K562 (cell line): ENCODE data around the gene SPI1. TPM values are rescaled to one million over a fixed set of nuclear protein-coding genes. Genes with fewer than 3 reads are reported as not detected.

Source experiments
- ATAC-seq: fragments of 200-7000 bp; cut with Tn5 transposase; 3 replicates; pipeline ENCODE4 v1.9.1; 2020; ENCODE audit warnings: moderate library complexity
- BruUV-seq: library from RNA; stranded (reverse); fragments of 400-500 nt; replicated peaks from 2 replicates; lab custom pipeline; 2021; lab: Mats Ljungman, UMichigan
- CTCF ChIA-PET: fragments of 300-600 bp; formaldehyde crosslinking; extraction: SDS; loops from one replicate; lab custom pipeline; 2021; ENCODE audit warnings: low intra/inter-chr PET ratio; lab: Yijun Ruan, JAX
- POLR2A ChIA-PET: fragments of 300-600, 350-650 bp; sonication (Branson Sonifier 250); formaldehyde crosslinking; extraction: SDS; loops from one replicate; lab custom pipeline; 2021; ENCODE audit warnings: antibody characterized with exemption, inconsistent platforms; lab: Yijun Ruan, JAX
- DNase-seq, 4 experiments: peaks; one replicate each; pipeline versions ENCODE4 v3.0.0 to v3.0.0-alpha.2; 2011 to 2018; ENCODE audit warnings: low spot score in 3 of 4, mixed read lengths in 3 of 4; ENCODE audit errors: extremely low read depth in 1 of 4
- FAIRE-seq: peaks from 2 replicates; lab custom pipeline; 2011; peaks lifted over from hg19 to GRCh38; lab: Jason Lieb, UNC
- H2AFZ ChIP-seq: 2 replicates; pipeline ENCODE4 v1.6.0; 2011; ENCODE audit warnings: low read depth, low read length, control low read depth, inconsistent platforms
- H3K27ac ChIP-seq: fragments of 200-600 bp; 3 replicates; pipeline ENCODE4 v1.8.0; 2011; ENCODE audit warnings: low read depth, mild to moderate bottlenecking, control low read depth, inconsistent platforms, low read length, moderate library complexity, mixed read lengths; ENCODE audit errors: extremely low read depth
- H3K27me3 ChIP-seq, 2 experiments: fragments of 300-600 bp in 1 of 2; 2 replicates in 1 of 2; 3 replicates in 1 of 2; pipeline versions ENCODE4 v1.6.0 to v1.8.0; 2011; ENCODE audit warnings: inconsistent platforms in 2 of 2, low read length in 2 of 2, mild to moderate bottlenecking in 1 of 2, mixed read lengths in 1 of 2, moderate library complexity in 1 of 2; ENCODE audit not compliant: control insufficient read depth in 2 of 2, insufficient read depth in 2 of 2
- H3K36me3 ChIP-seq: fragments of 300-600 bp; 3 replicates; pipeline ENCODE4 v1.8.0; 2011; ENCODE audit warnings: mild to moderate bottlenecking, low read length, inconsistent platforms; ENCODE audit not compliant: control insufficient read depth, insufficient read depth
- H3K4me1 ChIP-seq, 2 experiments: fragments of 200-600 bp in 1 of 2; replicated peaks in 1 of 2; 2 replicates in 1 of 2; 3 replicates in 1 of 2; pipeline versions ENCODE4 v1.5.1 to v1.8.0; 2011; ENCODE audit warnings: inconsistent platforms in 2 of 2, low read length in 2 of 2, mild to moderate bottlenecking in 1 of 2, mixed read lengths in 1 of 2, moderate library complexity in 1 of 2; ENCODE audit not compliant: control insufficient read depth in 2 of 2, insufficient read depth in 2 of 2
- H3K4me2 ChIP-seq: 2 replicates; pipeline ENCODE4 v1.6.1; 2011; ENCODE audit warnings: low read length, control low read depth, inconsistent platforms, mixed read lengths; ENCODE audit not compliant: insufficient read depth
- H3K4me3 ChIP-seq: fragments of 200-600 bp; sonication (generic), shearing (Covaris generic); 2 replicates; pipeline ENCODE4 v1.5.1; 2016; ENCODE audit warnings: control low read depth, inconsistent platforms
- H3K79me2 ChIP-seq: fragments of 200-600 bp; 3 replicates; pipeline ENCODE4 v1.8.0; 2011; ENCODE audit warnings: low read length, inconsistent platforms; ENCODE audit not compliant: control insufficient read depth, insufficient read depth
- H3K9ac ChIP-seq, 2 experiments: 2 replicates each; pipeline versions ENCODE4 v1.6.0 to v1.6.1; 2011; ENCODE audit warnings: low read depth in 2 of 2, low read length in 2 of 2, control low read depth in 1 of 2, inconsistent platforms in 1 of 2, mild to moderate bottlenecking in 1 of 2, mixed read lengths in 1 of 2; ENCODE audit not compliant: insufficient read depth in 1 of 2
- H3K9me1 ChIP-seq: one replicate; pipeline ENCODE4 v1.6.0; 2011; ENCODE audit warnings: inconsistent platforms, mild to moderate bottlenecking, low read length, moderate library complexity; ENCODE audit not compliant: control insufficient read depth, insufficient read depth
- H3K9me3 ChIP-seq: replicated peaks from 2 replicates; pipeline ENCODE4 v1.5.1; 2011; ENCODE audit warnings: low read depth, low read length, inconsistent platforms; ENCODE audit not compliant: control insufficient read depth, insufficient read depth
- H4K20me1 ChIP-seq: replicated peaks from 2 replicates; pipeline ENCODE4 v1.6.1; 2011; ENCODE audit warnings: low read length, inconsistent platforms, mixed read lengths; ENCODE audit not compliant: control insufficient read depth, insufficient read depth
- ARID1B ChIP-seq: fragments of 450-650 bp; IDR thresholded peaks from 2 replicates; pipeline ENCODE4 v1.6.1; 2016; ENCODE audit warnings: antibody characterized with exemption, mild to moderate bottlenecking, inconsistent platforms
- CBFA2T3 ChIP-seq: fragments of 450-650 bp; IDR thresholded peaks from 2 replicates; pipeline ENCODE4 v1.6.1; 2017
- GTF2F1 ChIP-seq: IDR thresholded peaks from 2 replicates; pipeline ENCODE4 v1.6.1; 2011; ENCODE audit warnings: low read depth, low read length, improper control_type of control experiment
- HBP1 ChIP-seq: fragments of 450-650 bp; formaldehyde crosslinking; IDR thresholded peaks from 2 replicates; pipeline ENCODE4 v1.4.0; 2022; ENCODE audit warnings: missing genetic modification characterization
- KHSRP ChIP-seq: fragments of 450-650 bp; IDR thresholded peaks from 2 replicates; pipeline ENCODE4 v1.6.1; 2017
- PHB2 ChIP-seq: fragments of 450-650 bp; IDR thresholded peaks from 2 replicates; pipeline ENCODE4 v1.6.1; 2017; ENCODE audit warnings: low read depth
- POLR2B ChIP-seq: fragments of 450-650 bp; IDR thresholded peaks from 2 replicates; pipeline ENCODE4 v1.6.1; 2018; ENCODE audit warnings: low read depth; ENCODE audit not compliant: partially characterized antibody
- SMARCA5 ChIP-seq: fragments of 450-650 bp; IDR thresholded peaks from 2 replicates; pipeline ENCODE4 v1.6.1; 2016
- SOX6 ChIP-seq: fragments of 450-650 bp; IDR thresholded peaks from 2 replicates; pipeline ENCODE4 v1.6.1; 2014; ENCODE audit warnings: mild to moderate bottlenecking
- TOE1 ChIP-seq, 2 experiments: fragments of 450-650 bp in 1 of 2; sonication (generic) in 1 of 2; formaldehyde crosslinking in 1 of 2; IDR thresholded peaks; 2 replicates each; pipeline versions ENCODE4 v1.7.1 to v1.8.0; 2016 to 2022; ENCODE audit warnings: borderline replicate concordance in 2 of 2, mild to moderate bottlenecking in 2 of 2, antibody characterized with exemption in 1 of 2, inconsistent platforms in 1 of 2, low read depth in 1 of 2, missing genetic modification reagents in 1 of 2, moderate library complexity in 1 of 2
- ZNF785 ChIP-seq: fragments of 250-450 bp; sonication (Bioruptor Pico); IDR thresholded peaks from 2 replicates; pipeline ENCODE4 v1.4.0; 2020; ENCODE audit warnings: mild to moderate bottlenecking
- WGBS: fragments of 100-300 bp; shearing (Covaris generic); methylation state at CpG from one replicate; pipeline ENCODE4 v1.1.6; 2016; ENCODE audit warnings: low coverage, mixed read lengths; ENCODE audit not compliant: insufficient coverage; ENCODE audit errors: missing lambda C conversion rate; 5-methylcytosine and 5-hydroxymethylcytosine counted together
- in situ Hi-C: fragments of 300-500 bp; cut with MboI; formaldehyde crosslinking; loops from 4 replicates; pipeline ENCODE4 v1.15.0; 2018; ENCODE audit warnings: inconsistent platforms, mixed read lengths
- intact Hi-C: fragments of 100-400 bp; cut with micrococcal nuclease; formaldehyde crosslinking; loops from 2 replicates; pipeline ENCODE4 v1.14.2; 2022
- polyA plus RNA-seq, 8 experiments: library from polyadenylated mRNA; depleted of rRNA in 4 of 8; stranded (reverse) in 5 of 8; unstranded in 3 of 8; fragments of >200 nt; fragmentation: Nextera tagmentation in 2 of 8; fragmentation: Illumina TruSeq in 1 of 8; extraction: Ambion mirVana in 2 of 8; extraction: Trizol in 1 of 8; gene quantifications; 2 replicates each; pipeline versions ENCODE4 v1.2.1 to v1.2.3, GENCODE V29; 2011 to 2014; ENCODE audit warnings: inconsistent platforms in 1 of 8, missing spikeins in 1 of 8
- total RNA-seq, 7 experiments: library from RNA; depleted of rRNA in 6 of 7; stranded (reverse); fragments of >200 nt in 6 of 7; fragmentation: Illumina TruSeq in 2 of 7; extraction: Trizol in 2 of 7; gene quantifications; 2 replicates each; pipeline versions ENCODE4 v1.2.1 to v1.2.3, GENCODE V29; 2011 to 2021; ENCODE audit warnings: low replicate concordance in 1 of 7
- TF ChIP-seq, protein P1 (sequence below): fragments of 450-650 bp; IDR thresholded peaks from 2 replicates; pipeline ENCODE4 v1.6.1; 2016; ENCODE audit warnings: borderline replicate concordance
- TF ChIP-seq, protein P2 (sequence below), 2 experiments: fragments of 450-650 bp in 1 of 2; IDR thresholded peaks; 2 replicates each; pipeline ENCODE4 v1.6.1; 2011 to 2017; ENCODE audit warnings: low read depth in 2 of 2, antibody characterized with exemption in 1 of 2, borderline replicate concordance in 1 of 2, low read length in 1 of 2, mild to moderate bottlenecking in 1 of 2, mixed read lengths in 1 of 2; ENCODE audit not compliant: control insufficient read depth in 1 of 2
- TF ChIP-seq, protein P3 (sequence below): fragments of 450-650 bp; IDR thresholded peaks from 2 replicates; pipeline ENCODE4 v1.6.1; 2016

The SPI1 gene
- total and polyA plus RNA-seq, 9 of the 15 experiments (the other 6 are each of a cell fraction or from before 2014, with no cell fraction given), result 0.10 to 33.7 (median 10.3) TPM

DNA sequence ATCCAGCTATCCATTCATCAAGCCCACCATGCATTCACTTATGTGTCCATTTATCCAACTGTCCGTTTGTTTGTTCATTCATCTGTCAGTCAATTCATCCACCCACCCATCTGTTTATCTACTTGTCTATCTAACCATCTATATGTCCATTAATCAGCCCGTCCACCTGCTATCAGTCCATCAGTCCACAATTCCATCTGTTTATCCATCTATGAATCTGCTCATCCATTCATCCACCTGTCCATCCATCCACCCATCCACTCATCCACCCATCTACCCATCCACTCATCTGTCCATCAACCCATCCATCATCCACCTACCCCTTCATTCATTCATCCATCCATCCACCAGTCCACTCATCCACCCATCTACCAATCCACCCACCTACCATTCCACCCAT lies 970 bp upstream of the SPI1 start:
- Histone ChIP-seq H3K9me1 (no peaks in the 10 kb centered on the region), H3K36me3 (peaks cover 8% of the 10 kb centered on the region; the same call in 1 of the 3 replicates), H3K4me3 (no peak overlapping the region), H3K27ac (peak overlapping the region; percentile 86; the same call in 2 of the 3 replicates), H4K20me1 (no peaks in the 10 kb centered on the region), H3K4me2 (peak overlapping the region; percentile 76), H3K9me3 (no peaks in the 10 kb centered on the region), H3K4me1 (peaks cover 35 to 49% of the 10 kb centered on the region in 2 experiments), H2AFZ (0 out of 2 replicates have a peak overlapping the region, but pooled peaks have one; percentile 81), H3K79me2 (peaks cover 26% of the 10 kb centered on the region), H3K27me3 (no peaks in the 10 kb centered on the region), H3K9ac (peak overlapping the region in 1 of 2 experiments; percentile 82; a peak in 2 of 4 replicates)
- ChIA-PET CTCF (no interaction called here), POLR2A (interaction anchor here (0.6 to 1.8 kb wide), 10 partner anchors 8 to 28 kb away, joined by 3 to 7 read pairs (median 3); no protein-coding TSS in a partner anchor)
- FAIRE-seq, result no peak
- intact Hi-C loops (loop anchor here (10.0 kb wide), 1 partner anchor 235 kb away; no protein-coding TSS in a partner anchor), in situ Hi-C loops (no loop called here)
- whole genome bisulfite sequencing, result 47% methylated on average over 2 of the region's 2 CpGs
- BruUV-seq, result no TSS peak
- ATAC-seq, result no peak
- no peak for DNase-seq
- TF ChIP-seq ARID1B (peak; percentile 23; the same call in 1 of the 2 replicates), CBFA2T3 (0 out of 2 replicates have a peak, but pooled peaks have one; percentile 34), GTF2F1 (no peak), HBP1 (CRISPR knock-in tag) (peak; percentile 48; the same call in 1 of the 2 replicates), SMARCA5 (peak; percentile 35; the same call in 1 of the 2 replicates), SOX6 (no peak), KHSRP (0 out of 2 replicates have a peak, but pooled peaks have one; percentile 43), POLR2B (peak; percentile 20), TOE1 (IDR thresholded peaks at IDR 0.05; ENCODE audit: borderline replicate concordance) (0 out of 2 replicates have a peak, but pooled peaks have one; percentile 8), TOE1 (CRISPR knock-in tag; IDR thresholded peaks at IDR 0.05; ENCODE audit: borderline replicate concordance, low read depth) (no peak), ZNF785 (CRISPR knock-in tag) (no peak), PHB2 (0 out of 2 replicates have a peak, but pooled peaks have one; percentile 12)
- TF ChIP-seq, protein P1, sequence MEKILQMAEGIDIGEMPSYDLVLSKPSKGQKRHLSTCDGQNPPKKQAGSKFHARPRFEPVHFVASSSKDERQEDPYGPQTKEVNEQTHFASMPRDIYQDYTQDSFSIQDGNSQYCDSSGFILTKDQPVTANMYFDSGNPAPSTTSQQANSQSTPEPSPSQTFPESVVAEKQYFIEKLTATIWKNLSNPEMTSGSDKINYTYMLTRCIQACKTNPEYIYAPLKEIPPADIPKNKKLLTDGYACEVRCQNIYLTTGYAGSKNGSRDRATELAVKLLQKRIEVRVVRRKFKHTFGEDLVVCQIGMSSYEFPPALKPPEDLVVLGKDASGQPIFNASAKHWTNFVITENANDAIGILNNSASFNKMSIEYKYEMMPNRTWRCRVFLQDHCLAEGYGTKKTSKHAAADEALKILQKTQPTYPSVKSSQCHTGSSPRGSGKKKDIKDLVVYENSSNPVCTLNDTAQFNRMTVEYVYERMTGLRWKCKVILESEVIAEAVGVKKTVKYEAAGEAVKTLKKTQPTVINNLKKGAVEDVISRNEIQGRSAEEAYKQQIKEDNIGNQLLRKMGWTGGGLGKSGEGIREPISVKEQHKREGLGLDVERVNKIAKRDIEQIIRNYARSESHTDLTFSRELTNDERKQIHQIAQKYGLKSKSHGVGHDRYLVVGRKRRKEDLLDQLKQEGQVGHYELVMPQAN, result peak; percentile 46; the same call in 1 of the 2 replicates
- TF ChIP-seq, protein P2, sequence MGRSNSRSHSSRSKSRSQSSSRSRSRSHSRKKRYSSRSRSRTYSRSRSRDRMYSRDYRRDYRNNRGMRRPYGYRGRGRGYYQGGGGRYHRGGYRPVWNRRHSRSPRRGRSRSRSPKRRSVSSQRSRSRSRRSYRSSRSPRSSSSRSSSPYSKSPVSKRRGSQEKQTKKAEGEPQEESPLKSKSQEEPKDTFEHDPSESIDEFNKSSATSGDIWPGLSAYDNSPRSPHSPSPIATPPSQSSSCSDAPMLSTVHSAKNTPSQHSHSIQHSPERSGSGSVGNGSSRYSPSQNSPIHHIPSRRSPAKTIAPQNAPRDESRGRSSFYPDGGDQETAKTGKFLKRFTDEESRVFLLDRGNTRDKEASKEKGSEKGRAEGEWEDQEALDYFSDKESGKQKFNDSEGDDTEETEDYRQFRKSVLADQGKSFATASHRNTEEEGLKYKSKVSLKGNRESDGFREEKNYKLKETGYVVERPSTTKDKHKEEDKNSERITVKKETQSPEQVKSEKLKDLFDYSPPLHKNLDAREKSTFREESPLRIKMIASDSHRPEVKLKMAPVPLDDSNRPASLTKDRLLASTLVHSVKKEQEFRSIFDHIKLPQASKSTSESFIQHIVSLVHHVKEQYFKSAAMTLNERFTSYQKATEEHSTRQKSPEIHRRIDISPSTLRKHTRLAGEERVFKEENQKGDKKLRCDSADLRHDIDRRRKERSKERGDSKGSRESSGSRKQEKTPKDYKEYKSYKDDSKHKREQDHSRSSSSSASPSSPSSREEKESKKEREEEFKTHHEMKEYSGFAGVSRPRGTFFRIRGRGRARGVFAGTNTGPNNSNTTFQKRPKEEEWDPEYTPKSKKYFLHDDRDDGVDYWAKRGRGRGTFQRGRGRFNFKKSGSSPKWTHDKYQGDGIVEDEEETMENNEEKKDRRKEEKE (IDR thresholded peaks at IDR 0.05; ENCODE audit: borderline replicate concordance in 1 of 2, control insufficient read depth in 1 of 2, low read depth in 2 of 2, low read length in 1 of 2), result 0 out of 4 replicates have a peak, but pooled peaks of 1 of the 2 experiments have one; percentile 16
- TF ChIP-seq, protein P3, sequence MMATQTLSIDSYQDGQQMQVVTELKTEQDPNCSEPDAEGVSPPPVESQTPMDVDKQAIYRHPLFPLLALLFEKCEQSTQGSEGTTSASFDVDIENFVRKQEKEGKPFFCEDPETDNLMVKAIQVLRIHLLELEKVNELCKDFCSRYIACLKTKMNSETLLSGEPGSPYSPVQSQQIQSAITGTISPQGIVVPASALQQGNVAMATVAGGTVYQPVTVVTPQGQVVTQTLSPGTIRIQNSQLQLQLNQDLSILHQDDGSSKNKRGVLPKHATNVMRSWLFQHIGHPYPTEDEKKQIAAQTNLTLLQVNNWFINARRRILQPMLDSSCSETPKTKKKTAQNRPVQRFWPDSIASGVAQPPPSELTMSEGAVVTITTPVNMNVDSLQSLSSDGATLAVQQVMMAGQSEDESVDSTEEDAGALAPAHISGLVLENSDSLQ, result peak; percentile 83
